ENCODE measurements around the gene PLEKHG4B.
"Not testable (repeated sequence)": the region's sequence is repeated elsewhere in the genome, so short reads cannot be mapped to it uniquely, and the experiment has no call there.

Gene PLEKHG4B

GRCh38 chr5:204462-204861, 112.5 kb downstream of the PLEKHG4B start:
- no peak for DNase-seq (ENCODE audit: low read depth)

- DNase-seq (ENCODE audit: low read depth): no peak
These were observed 113.2 kb downstream of the PLEKHG4B start for GRCh38 chr5:204966-205670.

GRCh38 chr5:206406-206805, 114.4 kb downstream of the PLEKHG4B start:
- DNase-seq (ENCODE audit: low read depth): no peak

- DNase-seq (ENCODE audit: low read depth): no peak
These were observed 115.1 kb downstream of the PLEKHG4B start for GRCh38 chr5:206927-207536.

- no peak for DNase-seq (ENCODE audit: low read depth)
These were observed 115.6 kb downstream of the PLEKHG4B start for GRCh38 chr5:207599-207998.

- no peak for DNase-seq (ENCODE audit: low read depth)
These were observed 116.6 kb downstream of the PLEKHG4B start for GRCh38 chr5:208449-209114.

GRCh38 chr5:213803-214395, 121.9 kb downstream of the PLEKHG4B start:
- no peak for DNase-seq (ENCODE audit: low read depth)

- not testable (repeated sequence) for DNase-seq (ENCODE audit: low read depth)
These were observed 123.3 kb downstream of the PLEKHG4B start for GRCh38 chr5:215256-215655.

GRCh38 chr5:216076-216475, 124.1 kb downstream of the PLEKHG4B start:
- DNase-seq (ENCODE audit: low read depth): not testable (repeated sequence)

- DNase-seq (ENCODE audit: low read depth): peak; percentile 69
These were observed 125.8 kb downstream of the PLEKHG4B start, which contains the start of the genes CCDC127 and SDHA for GRCh38 chr5:217494-218456. Gene CCDC127, minus strand, starts transcription at chr5:218153. Its CDS starts 1,304 bp downstream, at chr5:216849. Gene SDHA, plus strand, starts transcription at chr5:218320. Its CDS starts 36 bp downstream, at chr5:218356.

- no peak for DNase-seq (ENCODE audit: low read depth)
These were observed 126.7 kb downstream of the PLEKHG4B start for GRCh38 chr5:218457-219291.

GRCh38 chr5:219460-219863, 127.5 kb downstream of the PLEKHG4B start:
- peak; percentile 33 for DNase-seq (ENCODE audit: low read depth)

- DNase-seq (ENCODE audit: low read depth): no peak
These were observed 128.0 kb downstream of the PLEKHG4B start for GRCh38 chr5:219991-220390.

GRCh38 chr5:222951-223715, 131.2 kb downstream of the PLEKHG4B start:
- DNase-seq (ENCODE audit: low read depth): peak; percentile 49

GRCh38 chr5:223791-224190, 131.8 kb downstream of the PLEKHG4B start:
- DNase-seq (ENCODE audit: low read depth): no peak

GRCh38 chr5:225334-225733, 133.4 kb downstream of the PLEKHG4B start:
- no peak for DNase-seq (ENCODE audit: low read depth)

GRCh38 chr5:227375-227774, 135.4 kb downstream of the PLEKHG4B start:
- not testable (repeated sequence) for DNase-seq (ENCODE audit: low read depth)

- DNase-seq (ENCODE audit: low read depth): no peak
These were observed 136.9 kb downstream of the PLEKHG4B start for GRCh38 chr5:228886-229285.

- no peak for DNase-seq (ENCODE audit: low read depth)
These were observed 138.7 kb downstream of the PLEKHG4B start for GRCh38 chr5:230711-231110.

- no peak for DNase-seq (ENCODE audit: low read depth)
These were observed 139.7 kb downstream of the PLEKHG4B start for GRCh38 chr5:231661-232060.
